ENCODE results near the gene CD74. TPM values are rescaled to one million over a fixed set of nuclear protein-coding genes. Genes with fewer than 3 reads are reported as not detected.

Gene CD74
- total RNA-seq, 1 donor from 2014 or later: 15.7 TPM

DNA sequence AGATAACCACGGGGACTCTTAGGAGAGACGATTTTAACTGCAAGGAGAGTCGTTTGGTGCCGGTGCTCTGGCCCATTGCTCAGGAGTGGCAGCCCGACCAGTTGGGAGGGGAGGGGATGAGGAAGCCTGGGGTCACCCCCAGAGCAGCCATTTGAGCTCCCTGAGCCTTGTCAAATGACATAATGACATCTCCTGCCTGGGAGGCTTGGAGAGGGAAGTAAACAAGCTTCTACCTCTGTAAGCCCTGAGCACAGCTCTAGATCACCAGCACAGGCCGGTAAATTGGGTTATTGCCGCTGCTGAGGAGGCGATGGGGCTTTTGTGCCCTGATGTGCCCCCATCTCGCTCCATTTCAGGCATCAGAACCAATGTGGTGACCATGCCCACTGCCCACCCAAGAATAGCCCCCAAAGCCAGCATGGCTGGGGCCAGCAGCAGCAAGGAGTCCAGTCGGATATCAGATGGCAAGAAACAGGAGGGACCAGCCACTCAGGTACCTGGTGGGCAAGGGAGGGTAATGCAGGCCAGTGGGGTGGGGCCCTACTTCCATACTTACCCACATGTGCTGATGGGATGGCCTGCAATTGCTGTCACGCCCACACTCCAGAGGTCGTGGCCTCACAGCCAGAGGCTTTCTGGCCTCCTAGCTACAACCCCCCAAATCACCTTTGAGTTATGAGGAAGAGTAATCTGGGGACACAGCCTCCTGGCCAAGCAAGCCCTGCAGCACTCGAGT, 23.0 kb downstream of the CD74 start:
- Mint-ChIP-seq H3K27me3 (ENCODE audit: low read depth, unreplicated experiment) (no peaks in the 10 kb centered on the region), H3K4me1 (ENCODE audit: low read depth, unreplicated experiment) (no peaks in the 10 kb centered on the region), H3K4me3 (ENCODE audit: unreplicated experiment) (no peak overlapping the region), H3K27ac (ENCODE audit: unreplicated experiment) (no peak overlapping the region), H3K36me3 (ENCODE audit: low read depth, unreplicated experiment) (peaks cover 14% of the 10 kb centered on the region), H3K9me3 (ENCODE audit: unreplicated experiment) (no peaks in the 10 kb centered on the region)
- Histone ChIP-seq H3K27ac (ENCODE audit: low read depth, low read length) (no peak overlapping the region), H2AFZ (ENCODE audit: low read depth, low read length) (no peak overlapping the region), H3K9me3 (ENCODE audit: insufficient read depth, low read depth, low read length) (no peaks in the 10 kb centered on the region), H3K79me2 (ENCODE audit: insufficient read depth, low read length) (no peaks in the 10 kb centered on the region), H3K9ac (ENCODE audit: low read length) (no peak overlapping the region), H3K36me3 (ENCODE audit: insufficient read depth, low read length) (peaks cover 36% of the 10 kb centered on the region), H3K4me2 (ENCODE audit: low read length) (no peak overlapping the region), H3K4me3 (ENCODE audit: insufficient read depth, low read depth, low read length) (no peak overlapping the region), H3K27me3 (ENCODE audit: insufficient read depth, low read length) (no peaks in the 10 kb centered on the region), H4K20me1 (ENCODE audit: insufficient read depth, low read length) (no peaks in the 10 kb centered on the region), H3K4me1 (ENCODE audit: insufficient read depth, low read length) (peaks cover 4% of the 10 kb centered on the region)
- DNase-seq (ENCODE audit: low read depth) (no peak), FAIRE-seq (no peak)
- no peak for TF ChIP-seq EZH2 (IDR thresholded peaks at IDR 0.05; ENCODE audit: insufficient read depth, low read length)
- TF ChIP-seq, protein P1, sequence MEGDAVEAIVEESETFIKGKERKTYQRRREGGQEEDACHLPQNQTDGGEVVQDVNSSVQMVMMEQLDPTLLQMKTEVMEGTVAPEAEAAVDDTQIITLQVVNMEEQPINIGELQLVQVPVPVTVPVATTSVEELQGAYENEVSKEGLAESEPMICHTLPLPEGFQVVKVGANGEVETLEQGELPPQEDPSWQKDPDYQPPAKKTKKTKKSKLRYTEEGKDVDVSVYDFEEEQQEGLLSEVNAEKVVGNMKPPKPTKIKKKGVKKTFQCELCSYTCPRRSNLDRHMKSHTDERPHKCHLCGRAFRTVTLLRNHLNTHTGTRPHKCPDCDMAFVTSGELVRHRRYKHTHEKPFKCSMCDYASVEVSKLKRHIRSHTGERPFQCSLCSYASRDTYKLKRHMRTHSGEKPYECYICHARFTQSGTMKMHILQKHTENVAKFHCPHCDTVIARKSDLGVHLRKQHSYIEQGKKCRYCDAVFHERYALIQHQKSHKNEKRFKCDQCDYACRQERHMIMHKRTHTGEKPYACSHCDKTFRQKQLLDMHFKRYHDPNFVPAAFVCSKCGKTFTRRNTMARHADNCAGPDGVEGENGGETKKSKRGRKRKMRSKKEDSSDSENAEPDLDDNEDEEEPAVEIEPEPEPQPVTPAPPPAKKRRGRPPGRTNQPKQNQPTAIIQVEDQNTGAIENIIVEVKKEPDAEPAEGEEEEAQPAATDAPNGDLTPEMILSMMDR (IDR thresholded peaks at IDR 0.05; ENCODE audit: insufficient read depth, low read depth, low read length): no peak

DNA sequence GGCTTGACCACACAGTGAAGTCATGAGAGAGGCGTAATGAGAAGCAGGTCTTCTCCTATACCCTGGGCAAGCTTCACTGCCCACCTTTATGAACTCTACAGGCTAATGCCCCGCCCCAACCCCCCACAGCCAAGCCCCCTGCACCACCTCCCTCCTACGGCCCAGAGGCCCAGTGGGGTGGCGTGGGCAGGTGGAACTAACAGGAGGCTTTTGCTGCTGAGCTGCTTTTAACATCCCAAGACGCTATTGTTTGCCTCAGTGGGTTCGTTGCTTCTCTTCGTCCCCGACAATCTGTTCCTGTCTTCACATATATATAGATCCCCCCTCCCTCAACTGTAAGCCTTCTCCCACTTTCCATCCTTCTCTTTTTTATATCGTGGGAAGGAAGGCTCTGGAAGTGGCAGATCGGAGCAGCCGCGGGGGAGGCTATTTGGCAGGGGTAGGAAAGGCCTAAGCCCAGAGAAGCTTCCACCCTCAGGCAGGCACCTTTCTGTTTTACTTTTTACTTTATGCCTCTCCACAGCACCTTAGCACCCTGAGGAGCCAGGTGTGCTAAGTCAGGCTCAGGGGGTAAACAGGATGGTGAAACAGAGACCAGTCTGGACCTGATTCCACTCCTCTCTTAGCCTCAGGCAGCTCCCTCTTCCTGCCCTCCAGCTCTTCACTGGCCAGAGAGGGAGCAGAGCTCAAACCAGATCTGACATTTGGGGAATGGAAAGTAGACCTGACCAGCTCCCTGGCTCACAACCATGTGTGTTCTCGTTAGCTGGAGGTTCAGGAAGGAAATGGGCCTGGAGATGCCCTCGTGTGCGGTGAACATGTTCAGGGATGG, 26.5 kb downstream of the CD74 start:
- TF ChIP-seq, protein P1 (IDR thresholded peaks at IDR 0.05; ENCODE audit: insufficient read depth, low read depth, low read length): no peak
- no peak for TF ChIP-seq EZH2 (IDR thresholded peaks at IDR 0.05; ENCODE audit: insufficient read depth, low read length)
- H4K20me1 ChIP-seq (ENCODE audit: insufficient read depth, low read length): no peaks in the 10 kb centered on the region
- H3K27ac ChIP-seq (ENCODE audit: low read depth, low read length): no peak overlapping the region
- DNase-seq (ENCODE audit: low read depth) (no peak), FAIRE-seq (no peak)
- H3K27me3 ChIP-seq (ENCODE audit: insufficient read depth, low read length): no peaks in the 10 kb centered on the region
- no peak overlapping the region for H3K9ac ChIP-seq (ENCODE audit: low read length)
- no peaks in the 10 kb centered on the region for H3K9me3 Mint-ChIP-seq (ENCODE audit: unreplicated experiment)
- no peaks in the 10 kb centered on the region for H3K9me3 ChIP-seq (ENCODE audit: insufficient read depth, low read depth, low read length)
- H3K36me3 ChIP-seq (ENCODE audit: insufficient read depth, low read length): peaks cover 34% of the 10 kb centered on the region
- H3K36me3 Mint-ChIP-seq (ENCODE audit: low read depth, unreplicated experiment): peaks cover 28% of the 10 kb centered on the region
- H3K27me3 Mint-ChIP-seq (ENCODE audit: low read depth, unreplicated experiment): no peaks in the 10 kb centered on the region
- no peak overlapping the region for H3K4me2 ChIP-seq (ENCODE audit: low read length)
- H3K4me1 ChIP-seq (ENCODE audit: insufficient read depth, low read length): no peaks in the 10 kb centered on the region
- no peak overlapping the region for H3K4me3 ChIP-seq (ENCODE audit: insufficient read depth, low read depth, low read length)
- no peaks in the 10 kb centered on the region for H3K4me1 Mint-ChIP-seq (ENCODE audit: low read depth, unreplicated experiment)
- no peak overlapping the region for H3K4me3 Mint-ChIP-seq (ENCODE audit: unreplicated experiment)
- H3K27ac Mint-ChIP-seq (ENCODE audit: unreplicated experiment): no peak overlapping the region
- no peaks in the 10 kb centered on the region for H3K79me2 ChIP-seq (ENCODE audit: insufficient read depth, low read length)
- H2AFZ ChIP-seq (ENCODE audit: low read depth, low read length): no peak overlapping the region

All from astrocyte (in vitro differentiated cells and primary cell).